ENCODE measurements around the gene TMEM139.
"Not testable (repeated sequence)": the region's sequence is repeated elsewhere in the genome, so short reads cannot be mapped to it uniquely, and the experiment has no call there.

Gene TMEM139

DNA sequence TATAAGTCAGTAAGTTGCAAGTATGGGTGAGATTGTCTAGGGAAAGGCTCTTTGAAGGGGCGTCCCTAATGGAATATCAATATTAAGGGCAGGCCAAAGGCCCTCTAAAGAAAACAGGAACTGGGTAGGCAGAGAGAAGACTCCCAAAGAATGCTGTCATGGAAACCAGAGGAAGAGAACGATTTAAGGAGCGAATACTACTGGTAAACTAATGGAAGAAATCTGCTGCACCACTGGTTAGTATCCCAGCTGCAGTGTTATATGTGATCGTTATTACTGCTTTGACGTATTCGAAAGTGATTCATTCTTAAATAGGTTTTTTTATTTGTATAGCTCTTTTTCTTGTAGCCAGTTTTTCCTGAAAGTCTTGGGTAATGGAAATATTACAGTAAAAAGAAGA is 4.7 kb downstream of the TMEM139 start:
- DNase-seq (ENCODE audit: low read depth): no peak

DNA sequence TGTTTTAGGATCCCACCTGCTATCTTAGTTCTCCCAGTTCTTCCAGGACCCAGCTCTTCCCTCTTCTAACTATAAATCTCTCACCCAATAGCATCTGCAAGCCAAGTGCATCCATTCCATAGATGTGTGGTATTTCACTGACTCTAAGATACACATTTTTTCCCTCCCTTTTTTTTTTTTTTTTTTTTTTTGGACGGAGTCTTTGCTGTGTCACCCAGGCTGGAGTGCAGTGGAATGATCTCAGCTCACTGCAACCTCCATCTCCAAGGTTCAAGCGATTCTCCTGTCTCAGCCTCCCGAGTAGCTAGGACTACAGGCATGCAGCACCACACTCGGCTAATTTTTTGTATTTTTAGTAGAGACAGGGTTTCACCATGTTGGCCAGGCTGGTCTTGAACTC is 5.1 kb downstream of the TMEM139 start:
- DNase-seq (ENCODE audit: low read depth): not testable (repeated sequence)

GRCh38 chr7:143290293-143290692 is 5.5 kb downstream of the TMEM139 start:
- no peak for DNase-seq (ENCODE audit: low read depth)

DNA sequence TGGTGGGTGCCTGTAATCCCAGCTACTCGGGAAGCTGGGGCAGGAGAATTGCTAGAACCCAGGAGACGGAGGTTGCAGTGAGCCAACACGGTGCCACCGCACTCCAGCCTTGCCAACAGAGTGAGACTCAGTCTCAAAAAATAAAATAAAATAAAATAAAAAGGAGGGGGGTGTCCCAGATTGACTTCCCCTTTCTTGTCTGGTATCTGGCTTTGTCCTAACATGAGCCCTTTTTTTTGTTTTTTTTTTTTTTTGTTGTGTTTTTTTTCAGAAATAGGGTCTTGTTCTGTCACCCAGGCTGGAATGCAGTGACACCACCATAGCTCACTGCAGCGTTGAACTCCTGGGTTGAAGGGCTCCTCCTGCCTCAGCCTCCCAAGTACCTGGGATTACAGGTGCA is 8.1 kb downstream of the TMEM139 start:
- no peak for DNase-seq (ENCODE audit: low read depth)

- no peak for DNase-seq (ENCODE audit: low read depth)
Observed at GRCh38 chr7:143295870-143296269, 11.1 kb downstream of the TMEM139 start.

GRCh38 chr7:143296686-143297085 is 11.9 kb downstream of the TMEM139 start:
- no peak for DNase-seq (ENCODE audit: low read depth)

DNA sequence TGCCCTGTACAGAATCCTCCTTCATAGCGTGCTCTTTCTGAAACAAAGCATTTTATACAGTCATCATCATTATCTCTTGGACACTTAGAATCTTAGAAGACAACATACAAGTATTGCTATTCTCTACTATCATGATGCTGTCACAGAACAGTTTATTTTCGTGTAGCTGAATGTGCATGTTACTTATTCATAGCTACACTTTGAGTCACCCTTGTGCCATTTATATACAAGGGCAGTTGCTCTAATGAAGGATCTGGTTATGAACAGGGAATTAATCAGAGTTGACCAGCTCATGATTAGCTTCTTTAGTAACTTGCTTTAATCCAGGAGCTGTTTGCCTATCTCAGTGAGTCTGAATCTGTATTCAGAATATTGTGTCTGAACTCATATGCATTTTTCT is 14.6 kb downstream of the TMEM139 start:
- no peak for DNase-seq (ENCODE audit: low read depth)

GRCh38 chr7:143299840-143300239 is 15.1 kb downstream of the TMEM139 start:
- peak; percentile 25 for DNase-seq (ENCODE audit: low read depth)

DNA sequence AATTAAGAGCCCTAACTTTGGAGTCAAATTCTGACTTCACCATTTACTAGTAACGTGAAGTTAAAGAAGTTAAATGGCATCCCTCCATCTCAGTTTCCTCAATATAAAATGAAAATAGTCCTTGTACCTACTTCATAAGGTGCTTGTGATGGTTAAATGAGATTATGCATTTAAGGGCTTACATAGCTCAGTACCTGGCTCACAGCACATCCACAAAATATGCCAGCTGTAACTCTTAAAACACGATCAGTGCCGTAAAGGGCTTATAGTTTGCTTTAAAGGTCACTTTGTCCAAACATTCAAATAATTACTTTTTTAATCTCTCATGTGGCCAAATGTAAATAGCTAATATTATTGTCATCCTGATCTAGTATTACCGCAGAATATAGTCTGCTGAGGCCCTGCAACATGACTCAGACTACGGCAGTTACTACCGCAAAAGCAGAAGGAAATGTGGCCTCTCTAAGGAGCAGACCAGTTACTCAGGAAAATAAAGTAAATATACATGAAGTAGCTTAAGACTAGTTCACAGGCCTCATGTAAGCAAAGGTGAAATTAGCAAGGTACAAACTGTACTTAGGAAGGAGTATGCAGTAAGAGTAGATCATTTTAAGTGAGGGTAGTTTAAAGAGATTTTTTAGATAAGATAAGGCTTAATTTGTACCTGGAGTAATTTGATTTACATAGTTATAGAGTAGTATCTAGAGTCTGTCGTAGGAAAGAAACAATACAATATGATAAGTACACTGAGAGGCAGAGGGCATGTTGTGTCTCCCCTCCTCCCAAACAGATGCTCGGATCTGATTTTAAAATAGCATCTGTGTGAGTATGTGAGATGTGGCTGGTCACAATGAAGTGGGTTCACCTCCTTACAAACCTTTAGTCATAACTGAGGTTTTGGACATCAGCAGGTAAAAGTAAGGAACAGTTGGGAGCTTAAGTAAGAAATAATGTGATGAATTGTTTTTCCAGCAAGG is 16.5 kb downstream of the TMEM139 start:
- DNase-seq (ENCODE audit: low read depth): no peak

DNA sequence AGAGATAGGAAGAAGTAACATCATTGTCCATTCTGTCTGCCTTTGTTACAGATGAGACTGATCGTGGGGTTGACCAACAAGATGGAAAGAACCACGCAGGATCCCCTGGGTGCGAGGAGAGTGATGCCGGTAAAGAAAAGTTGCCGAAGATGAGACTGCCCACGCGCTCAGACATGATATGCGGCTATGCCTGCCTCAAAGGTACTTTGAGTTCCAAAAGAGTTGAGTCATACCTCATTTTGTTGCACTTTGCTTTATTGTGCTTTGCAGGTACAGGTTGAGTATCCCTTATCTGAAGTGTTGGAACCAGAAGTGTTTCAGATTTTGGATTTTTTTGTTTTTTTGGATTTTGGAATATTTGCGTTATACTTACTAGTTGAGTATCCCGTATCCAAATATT is 19.0 kb downstream of the TMEM139 start:
- DNase-seq (ENCODE audit: low read depth): no peak

DNA sequence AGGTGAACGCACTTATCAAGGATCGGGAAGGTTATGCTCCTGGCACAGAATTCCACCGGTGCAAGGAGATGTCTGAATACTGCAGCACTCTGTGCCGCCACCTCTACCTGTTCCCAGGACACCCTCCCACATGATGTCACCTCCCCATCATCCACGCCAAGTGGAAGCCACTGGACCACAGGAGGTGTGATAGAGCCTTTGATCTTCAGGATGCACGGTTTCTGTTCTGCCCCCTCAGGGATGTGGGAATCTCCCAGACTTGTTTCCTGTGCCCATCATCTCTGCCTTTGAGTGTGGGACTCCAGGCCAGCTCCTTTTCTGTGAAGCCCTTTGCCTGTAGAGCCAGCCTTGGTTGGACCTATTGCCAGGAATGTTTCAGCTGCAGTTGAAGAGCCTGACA is 20.2 kb downstream of the TMEM139 start:
- DNase-seq (ENCODE audit: low read depth): no peak

- DNase-seq (ENCODE audit: low read depth): peak; percentile 46
Observed at GRCh38 chr7:143305423-143306070, 20.8 kb downstream of the TMEM139 start.

DNA sequence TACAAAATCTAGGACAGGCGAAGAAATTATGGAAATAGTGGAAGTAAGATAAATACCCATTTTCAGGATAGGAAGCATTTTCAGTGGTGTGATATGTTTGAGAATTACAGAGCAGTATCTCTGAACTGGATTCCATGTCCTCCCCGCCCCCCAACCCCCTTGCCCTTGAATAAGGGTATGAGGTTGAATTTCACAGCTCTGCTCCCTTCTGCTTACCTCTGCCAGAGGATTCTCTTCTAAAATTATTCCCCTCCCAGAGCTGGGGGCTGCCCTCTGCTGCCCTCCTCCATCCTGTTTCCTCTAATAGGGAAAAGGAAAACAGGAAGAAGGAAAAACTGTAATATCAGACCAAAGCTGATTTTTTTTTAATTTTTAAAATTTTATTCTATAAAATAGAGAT is 23.9 kb downstream of the TMEM139 start:
- DNase-seq (ENCODE audit: low read depth): no peak

GRCh38 chr7:143314127-143314526 is 29.4 kb downstream of the TMEM139 start:
- DNase-seq (ENCODE audit: low read depth): no peak

- DNase-seq (ENCODE audit: low read depth): no peak
Observed at GRCh38 chr7:143315776-143316175, 31.0 kb downstream of the TMEM139 start, which contains the start of gene CLCN1. Gene CLCN1 (plus strand): TSS chr7:143316111. CDS start chr7:143316213, 102 bp downstream.

- DNase-seq (ENCODE audit: low read depth): no peak
Observed at GRCh38 chr7:143316492-143316891, 31.7 kb downstream of the TMEM139 start.

- no peak for DNase-seq (ENCODE audit: low read depth)
Observed at GRCh38 chr7:143318661-143319060, 33.9 kb downstream of the TMEM139 start.

GRCh38 chr7:143320620-143321019 is 35.9 kb downstream of the TMEM139 start:
- DNase-seq (ENCODE audit: low read depth): no peak

DNA sequence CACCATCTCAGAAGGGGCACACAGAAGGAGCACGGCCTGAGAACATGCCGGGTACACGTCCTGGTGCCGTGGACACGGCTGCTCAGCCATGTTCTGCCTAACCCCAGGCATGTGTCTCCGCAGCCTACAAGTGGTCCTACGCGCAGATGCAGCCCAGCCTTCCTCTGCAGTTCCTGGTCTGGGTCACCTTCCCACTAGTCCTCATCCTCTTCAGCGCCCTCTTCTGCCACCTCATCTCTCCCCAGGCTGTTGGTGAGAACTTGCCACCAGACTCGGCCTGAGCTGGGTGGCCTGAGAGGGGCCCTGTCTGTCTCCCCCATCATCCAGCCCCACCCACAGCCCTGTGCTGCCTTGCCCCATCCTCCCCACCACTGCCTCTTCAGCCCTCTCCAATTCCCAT is 36.5 kb downstream of the TMEM139 start:
- no peak for DNase-seq (ENCODE audit: low read depth)

DNA sequence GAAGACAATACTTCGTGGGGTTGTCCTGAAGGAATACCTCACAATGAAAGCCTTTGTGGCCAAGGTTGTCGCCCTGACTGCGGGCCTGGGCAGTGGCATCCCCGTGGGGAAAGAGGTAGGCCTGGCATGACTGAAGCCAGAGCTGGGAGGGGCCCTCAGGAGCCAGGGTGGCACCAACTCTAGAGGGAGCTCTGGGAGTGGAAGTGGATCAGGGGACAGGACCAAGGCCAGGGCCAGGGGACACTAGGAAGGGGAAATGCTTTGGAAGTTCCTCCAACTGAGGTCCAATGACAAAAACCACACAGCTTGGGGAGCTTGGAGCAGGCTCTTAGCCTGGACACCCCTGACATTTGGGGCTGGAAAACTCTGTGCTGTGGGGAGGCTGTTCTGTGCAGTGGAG is 37.0 kb downstream of the TMEM139 start:
- no peak for DNase-seq (ENCODE audit: low read depth)

GRCh38 chr7:143322760-143323633 is 38.2 kb downstream of the TMEM139 start:
- no peak for DNase-seq (ENCODE audit: low read depth)

DNA sequence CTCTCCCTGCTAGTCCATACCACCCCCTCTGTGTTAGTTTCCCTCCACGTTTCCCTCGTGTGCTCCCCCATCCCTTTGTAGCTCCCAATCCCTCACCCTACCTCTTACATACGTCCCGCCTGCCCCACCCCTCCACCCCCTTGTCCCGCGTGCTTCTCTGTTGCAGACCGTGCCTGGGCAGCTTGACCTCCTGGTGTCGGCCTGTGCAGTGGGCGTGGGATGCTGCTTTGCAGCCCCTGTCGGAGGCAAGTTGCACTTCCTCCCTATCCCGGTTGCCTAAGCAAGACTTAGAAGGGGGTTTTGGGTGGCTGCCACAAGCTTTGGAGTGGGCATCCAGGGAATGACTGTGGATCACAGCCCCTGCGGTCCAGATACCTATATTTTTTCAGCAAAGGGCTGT is 38.9 kb downstream of the TMEM139 start:
- no peak for DNase-seq (ENCODE audit: low read depth)
